Limb (tissue), 2 donors: Measurements from ENCODE around the gene TMEM131.
"Not testable (repeated sequence)": the region's sequence is repeated elsewhere in the genome, so short reads cannot be mapped to it uniquely, and the experiment has no call there.

ENCODE experiments used
- DNase-seq, 2 donors: peaks; one replicate each; pipeline ENCODE4 v3.0.0-alpha.2; 2016; ENCODE audit errors: extremely low spot score in 2 of 2

The TMEM131 gene

GRCh38 chr2:97869722-97870346, 125.9 kb downstream of the TMEM131 start:
- no peak for DNase-seq

GRCh38 chr2:97868986-97869721, 126.6 kb downstream of the TMEM131 start:
- no peak for DNase-seq

GRCh38 chr2:97863829-97864228, 131.9 kb downstream of the TMEM131 start:
- no peak for DNase-seq

- DNase-seq = no peak
Measured at GRCh38 chr2:97861177-97861576, 134.6 kb downstream of the TMEM131 start.

- DNase-seq = no peak
Measured at GRCh38 chr2:97858442-97858841, 137.3 kb downstream of the TMEM131 start.

GRCh38 chr2:97857553-97857952, 138.2 kb downstream of the TMEM131 start:
- no peak for DNase-seq

- not testable (repeated sequence) for DNase-seq
Measured at GRCh38 chr2:97853057-97853456, 142.7 kb downstream of the TMEM131 start.

- no peak for DNase-seq
Measured at GRCh38 chr2:97851172-97851571, 144.6 kb downstream of the TMEM131 start.

- DNase-seq = no peak
Measured at GRCh38 chr2:97849881-97850528, 145.7 kb downstream of the TMEM131 start.

- no peak for DNase-seq
Measured at GRCh38 chr2:97848306-97848705, 147.4 kb downstream of the TMEM131 start.

GRCh38 chr2:97846716-97847115, 149.0 kb downstream of the TMEM131 start:
- DNase-seq = not testable (repeated sequence)

GRCh38 chr2:97845818-97846217, 149.9 kb downstream of the TMEM131 start:
- DNase-seq = no peak

- no peak for DNase-seq
Measured at GRCh38 chr2:97845133-97845532, 150.6 kb downstream of the TMEM131 start.

- DNase-seq = no peak
Measured at GRCh38 chr2:97844311-97844859, 151.4 kb downstream of the TMEM131 start.

GRCh38 chr2:97840198-97840597, 155.6 kb downstream of the TMEM131 start:
- DNase-seq = no peak

- no peak for DNase-seq
Measured at GRCh38 chr2:97834610-97835009, 161.1 kb downstream of the TMEM131 start.

GRCh38 chr2:97831121-97831520, 164.6 kb downstream of the TMEM131 start:
- DNase-seq = no peak

GRCh38 chr2:97829255-97829654, 166.5 kb downstream of the TMEM131 start:
- not testable (repeated sequence) for DNase-seq

GRCh38 chr2:97827013-97827412, 168.7 kb downstream of the TMEM131 start:
- not testable (repeated sequence) for DNase-seq

GRCh38 chr2:97826266-97826847, 169.4 kb downstream of the TMEM131 start:
- DNase-seq = not testable (repeated sequence)

GRCh38 chr2:97824011-97824410, 171.7 kb downstream of the TMEM131 start:
- not testable (repeated sequence) for DNase-seq

GRCh38 chr2:97821862-97822261, 173.9 kb downstream of the TMEM131 start:
- DNase-seq = not testable (repeated sequence)
